HEK293 (cell line): Measurements from ENCODE around the gene LPP.

Source experiments
- KLF16 ChIP-seq: fragments of 450-650 bp; formaldehyde crosslinking; IDR thresholded peaks from 2 replicates; pipeline ENCODE4 v1.5.1; 2017; ENCODE audit warnings: missing biosample characterization, missing genetic modification characterization
- SCRT2 ChIP-seq: fragments of 450-650 bp; formaldehyde crosslinking; IDR thresholded peaks from 2 replicates; pipeline ENCODE4 v1.5.1; 2016; ENCODE audit warnings: missing biosample characterization, missing genetic modification characterization
- YY1 ChIP-seq: fragments of 450-650 bp; formaldehyde crosslinking; IDR thresholded peaks from 2 replicates; pipeline ENCODE4 v1.5.1; 2018; ENCODE audit warnings: missing biosample characterization, missing genetic modification characterization
- ZNF248 ChIP-seq: fragments of 450-650 bp; formaldehyde crosslinking; IDR thresholded peaks from 2 replicates; pipeline ENCODE4 v1.5.1; 2017; ENCODE audit warnings: missing biosample characterization, missing genetic modification characterization
- ZNF548 ChIP-seq: fragments of 450-650 bp; formaldehyde crosslinking; IDR thresholded peaks from 2 replicates; pipeline ENCODE4 v1.5.1; 2016; ENCODE audit warnings: missing biosample characterization, missing genetic modification characterization
- ZNF777 ChIP-seq: fragments of 450-650 bp; formaldehyde crosslinking; IDR thresholded peaks from 2 replicates; pipeline ENCODE4 v1.5.1; 2017; ENCODE audit warnings: missing biosample characterization, missing genetic modification characterization, borderline replicate concordance
- ZSCAN30 ChIP-seq: fragments of 450-650 bp; IDR thresholded peaks from 2 replicates; pipeline ENCODE4 v1.5.1; 2018; ENCODE audit warnings: missing biosample characterization, mild to moderate bottlenecking, missing genetic modification characterization, moderate library complexity
- TF ChIP-seq, protein P1 (sequence below): fragments of 450-650 bp; formaldehyde crosslinking; IDR thresholded peaks from 2 replicates; pipeline ENCODE4 v1.5.1; 2016; ENCODE audit warnings: missing biosample characterization, missing genetic modification characterization, low read depth
- TF ChIP-seq, protein P2 (sequence below): fragments of 450-650 bp; formaldehyde crosslinking; IDR thresholded peaks from 2 replicates; pipeline ENCODE4 v1.5.1; 2016; ENCODE audit warnings: missing biosample characterization, missing genetic modification characterization
- TF ChIP-seq, protein P3 (sequence below): fragments of 450-650 bp; formaldehyde crosslinking; IDR thresholded peaks from 2 replicates; pipeline ENCODE4 v1.5.1; 2016; ENCODE audit warnings: missing biosample characterization, missing genetic modification characterization, low read depth

DNA sequence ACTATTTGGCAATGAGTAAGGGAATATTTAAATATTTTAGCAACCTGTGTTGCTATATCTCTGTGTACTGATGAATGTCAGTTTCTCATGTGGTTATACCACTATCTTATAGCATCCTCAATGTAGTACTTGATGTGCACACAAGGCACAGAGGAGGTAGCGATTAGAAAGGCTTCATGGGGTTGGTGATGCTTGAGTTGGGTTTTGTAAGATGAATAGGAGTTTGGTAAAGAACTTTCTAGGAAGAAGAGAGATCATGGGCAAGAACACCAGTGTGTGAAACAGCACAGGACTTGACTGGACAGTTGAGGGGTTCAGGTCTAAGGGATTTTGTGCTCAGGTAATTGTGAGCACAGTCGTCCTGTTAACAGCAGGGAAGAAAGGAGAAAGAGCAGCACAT is 38.1 kb downstream of the LPP start:
- TF ChIP-seq ZSCAN30 (no peak), ZNF548 (no peak), ZNF777 (no peak), KLF16 (no peak), SCRT2 (tag by site-specific recombination) (no peak), YY1 (tag by site-specific recombination) (no peak), ZNF248 (no peak)
- TF ChIP-seq, protein P1, sequence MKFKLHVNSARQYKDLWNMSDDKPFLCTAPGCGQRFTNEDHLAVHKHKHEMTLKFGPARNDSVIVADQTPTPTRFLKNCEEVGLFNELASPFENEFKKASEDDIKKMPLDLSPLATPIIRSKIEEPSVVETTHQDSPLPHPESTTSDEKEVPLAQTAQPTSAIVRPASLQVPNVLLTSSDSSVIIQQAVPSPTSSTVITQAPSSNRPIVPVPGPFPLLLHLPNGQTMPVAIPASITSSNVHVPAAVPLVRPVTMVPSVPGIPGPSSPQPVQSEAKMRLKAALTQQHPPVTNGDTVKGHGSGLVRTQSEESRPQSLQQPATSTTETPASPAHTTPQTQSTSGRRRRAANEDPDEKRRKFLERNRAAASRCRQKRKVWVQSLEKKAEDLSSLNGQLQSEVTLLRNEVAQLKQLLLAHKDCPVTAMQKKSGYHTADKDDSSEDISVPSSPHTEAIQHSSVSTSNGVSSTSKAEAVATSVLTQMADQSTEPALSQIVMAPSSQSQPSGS (tag by site-specific recombination): no peak
- TF ChIP-seq, protein P2, sequence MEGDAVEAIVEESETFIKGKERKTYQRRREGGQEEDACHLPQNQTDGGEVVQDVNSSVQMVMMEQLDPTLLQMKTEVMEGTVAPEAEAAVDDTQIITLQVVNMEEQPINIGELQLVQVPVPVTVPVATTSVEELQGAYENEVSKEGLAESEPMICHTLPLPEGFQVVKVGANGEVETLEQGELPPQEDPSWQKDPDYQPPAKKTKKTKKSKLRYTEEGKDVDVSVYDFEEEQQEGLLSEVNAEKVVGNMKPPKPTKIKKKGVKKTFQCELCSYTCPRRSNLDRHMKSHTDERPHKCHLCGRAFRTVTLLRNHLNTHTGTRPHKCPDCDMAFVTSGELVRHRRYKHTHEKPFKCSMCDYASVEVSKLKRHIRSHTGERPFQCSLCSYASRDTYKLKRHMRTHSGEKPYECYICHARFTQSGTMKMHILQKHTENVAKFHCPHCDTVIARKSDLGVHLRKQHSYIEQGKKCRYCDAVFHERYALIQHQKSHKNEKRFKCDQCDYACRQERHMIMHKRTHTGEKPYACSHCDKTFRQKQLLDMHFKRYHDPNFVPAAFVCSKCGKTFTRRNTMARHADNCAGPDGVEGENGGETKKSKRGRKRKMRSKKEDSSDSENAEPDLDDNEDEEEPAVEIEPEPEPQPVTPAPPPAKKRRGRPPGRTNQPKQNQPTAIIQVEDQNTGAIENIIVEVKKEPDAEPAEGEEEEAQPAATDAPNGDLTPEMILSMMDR (tag by site-specific recombination): no peak
- TF ChIP-seq, protein P3, sequence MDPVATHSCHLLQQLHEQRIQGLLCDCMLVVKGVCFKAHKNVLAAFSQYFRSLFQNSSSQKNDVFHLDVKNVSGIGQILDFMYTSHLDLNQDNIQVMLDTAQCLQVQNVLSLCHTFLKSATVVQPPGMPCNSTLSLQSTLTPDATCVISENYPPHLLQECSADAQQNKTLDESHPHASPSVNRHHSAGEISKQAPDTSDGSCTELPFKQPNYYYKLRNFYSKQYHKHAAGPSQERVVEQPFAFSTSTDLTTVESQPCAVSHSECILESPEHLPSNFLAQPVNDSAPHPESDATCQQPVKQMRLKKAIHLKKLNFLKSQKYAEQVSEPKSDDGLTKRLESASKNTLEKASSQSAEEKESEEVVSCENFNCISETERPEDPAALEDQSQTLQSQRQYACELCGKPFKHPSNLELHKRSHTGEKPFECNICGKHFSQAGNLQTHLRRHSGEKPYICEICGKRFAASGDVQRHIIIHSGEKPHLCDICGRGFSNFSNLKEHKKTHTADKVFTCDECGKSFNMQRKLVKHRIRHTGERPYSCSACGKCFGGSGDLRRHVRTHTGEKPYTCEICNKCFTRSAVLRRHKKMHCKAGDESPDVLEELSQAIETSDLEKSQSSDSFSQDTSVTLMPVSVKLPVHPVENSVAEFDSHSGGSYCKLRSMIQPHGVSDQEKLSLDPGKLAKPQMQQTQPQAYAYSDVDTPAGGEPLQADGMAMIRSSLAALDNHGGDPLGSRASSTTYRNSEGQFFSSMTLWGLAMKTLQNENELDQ (tag by site-specific recombination): no peak
